SK-N-SH (cell line): ENCODE results near the gene APBB2.

Experiments used
- CTCF ChIP-seq: fragments of 200-600 bp; sonication (generic); IDR thresholded peaks from 2 replicates; pipeline ENCODE4 v1.6.1; 2017; ENCODE audit warnings: antibody characterized with exemption, mild to moderate bottlenecking, moderate library complexity
- ELF1 ChIP-seq: IDR thresholded peaks from 2 replicates; pipeline ENCODE4 v1.4.0; 2012
- EP300 ChIP-seq, 2 experiments: IDR thresholded peaks; 2 replicates each; pipeline versions ENCODE4 v1.4.0 to v1.6.1; 2012; ENCODE audit warnings: borderline replicate concordance in 1 of 2, low read depth in 1 of 2, low read length in 1 of 2
- FOXJ3 ChIP-seq: sonication (generic); formaldehyde crosslinking; IDR thresholded peaks from 2 replicates; pipeline ENCODE4 v1.5.1; 2020; ENCODE audit warnings: mild to moderate bottlenecking, missing genetic modification reagents
- FOXM1 ChIP-seq: IDR thresholded peaks from 2 replicates; pipeline ENCODE4 v1.4.0; 2012; ENCODE audit warnings: low read depth, mild to moderate bottlenecking
- GABPA ChIP-seq: IDR thresholded peaks from 2 replicates; pipeline ENCODE4 v1.4.0; 2012; ENCODE audit warnings: low read depth, mild to moderate bottlenecking
- IRF3 ChIP-seq: fragments of 150-350 bp; IDR thresholded peaks from 2 replicates; pipeline ENCODE4 v1.6.1; 2016; ENCODE audit warnings: mild to moderate bottlenecking, low read depth, low read length
- JUND ChIP-seq: IDR thresholded peaks from 2 replicates; pipeline ENCODE4 v1.4.0; 2012
- MAX ChIP-seq: IDR thresholded peaks from 2 replicates; pipeline ENCODE4 v1.4.0; 2012; ENCODE audit warnings: low read depth
- MXI1 ChIP-seq: IDR thresholded peaks from 2 replicates; pipeline ENCODE4 v1.6.1; 2012; ENCODE audit warnings: mild to moderate bottlenecking, low read depth, low read length, improper control_type of control experiment
- POLR2AphosphoS5 ChIP-seq: IDR thresholded peaks from 2 replicates; pipeline ENCODE4 v1.6.1; 2012; ENCODE audit warnings: low read depth, low read length
- REST ChIP-seq: IDR thresholded peaks from 2 replicates; pipeline ENCODE4 v1.6.1; 2012; ENCODE audit warnings: mild to moderate bottlenecking, low read depth, low read length, moderate library complexity
- RFX5 ChIP-seq: IDR thresholded peaks from 2 replicates; pipeline ENCODE4 v1.6.1; 2012; ENCODE audit warnings: mild to moderate bottlenecking, improper control_type of control experiment, low read length
- TAF1 ChIP-seq: IDR thresholded peaks from 2 replicates; pipeline ENCODE4 v1.6.1; 2012; ENCODE audit warnings: low read depth, mild to moderate bottlenecking, low read length, moderate library complexity, borderline replicate concordance

- TF ChIP-seq CTCF (no peak), FOXJ3 (no peak), REST (no peak), MXI1 (no peak), EP300 (IDR thresholded peaks at IDR 0.05; ENCODE audit: borderline replicate concordance in 1 of 2, low read depth in 1 of 2, low read length in 1 of 2) (no peak), TAF1 (no peak), POLR2AphosphoS5 (no peak), JUND (no peak), FOXM1 (no peak), MAX (no peak), IRF3 (no peak), RFX5 (no peak), ELF1 (no peak), GABPA (no peak)
These were observed 175.0 kb downstream of the APBB2 start for GRCh38 chr4:41039317-41039716.
